ENCODE data around the gene CDH23.

DNA sequence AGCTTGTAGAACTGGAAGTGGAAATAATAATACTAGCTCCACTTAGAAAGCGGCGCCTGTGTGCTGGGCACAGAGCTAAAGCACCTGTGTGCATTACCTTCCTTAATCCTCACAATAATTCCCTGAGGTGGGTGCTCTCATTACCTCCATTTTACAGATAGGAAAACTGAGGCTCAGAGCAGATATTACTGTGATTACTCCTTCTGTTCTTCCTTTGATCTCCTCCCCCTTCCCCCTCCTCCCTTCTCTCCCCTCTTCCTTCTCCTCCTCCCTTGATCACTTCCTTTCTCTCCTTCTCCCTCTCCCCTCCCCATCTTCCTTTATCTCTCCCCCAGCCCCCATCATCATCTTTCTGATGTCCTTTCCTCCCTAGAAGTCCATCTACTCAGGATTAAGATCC, 267.9 kb downstream of the CDH23 start:
- TF ChIP-seq EZH2phosphoT487 (IDR thresholded peaks at IDR 0.05; ENCODE audit: borderline replicate concordance, low read length) (no peak), EZH2 (IDR thresholded peaks at IDR 0.05; ENCODE audit: low read length, unreplicated experiment) (no peak)
- TF ChIP-seq, protein P1, sequence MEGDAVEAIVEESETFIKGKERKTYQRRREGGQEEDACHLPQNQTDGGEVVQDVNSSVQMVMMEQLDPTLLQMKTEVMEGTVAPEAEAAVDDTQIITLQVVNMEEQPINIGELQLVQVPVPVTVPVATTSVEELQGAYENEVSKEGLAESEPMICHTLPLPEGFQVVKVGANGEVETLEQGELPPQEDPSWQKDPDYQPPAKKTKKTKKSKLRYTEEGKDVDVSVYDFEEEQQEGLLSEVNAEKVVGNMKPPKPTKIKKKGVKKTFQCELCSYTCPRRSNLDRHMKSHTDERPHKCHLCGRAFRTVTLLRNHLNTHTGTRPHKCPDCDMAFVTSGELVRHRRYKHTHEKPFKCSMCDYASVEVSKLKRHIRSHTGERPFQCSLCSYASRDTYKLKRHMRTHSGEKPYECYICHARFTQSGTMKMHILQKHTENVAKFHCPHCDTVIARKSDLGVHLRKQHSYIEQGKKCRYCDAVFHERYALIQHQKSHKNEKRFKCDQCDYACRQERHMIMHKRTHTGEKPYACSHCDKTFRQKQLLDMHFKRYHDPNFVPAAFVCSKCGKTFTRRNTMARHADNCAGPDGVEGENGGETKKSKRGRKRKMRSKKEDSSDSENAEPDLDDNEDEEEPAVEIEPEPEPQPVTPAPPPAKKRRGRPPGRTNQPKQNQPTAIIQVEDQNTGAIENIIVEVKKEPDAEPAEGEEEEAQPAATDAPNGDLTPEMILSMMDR (conservative IDR thresholded peaks at IDR 0.05; ENCODE audit: low read depth, low read length), result no peak
